GM12878 (cell line): ENCODE measurements around the gene STAG1. TPM values are rescaled to one million over a fixed set of nuclear protein-coding genes. Genes with fewer than 3 reads are reported as not detected.

Experiments used
- ATAC-seq: fragments of 200-7000 bp; cut with Tn5 transposase; 3 replicates; pipeline ENCODE4 v1.9.1; 2020; ENCODE audit warnings: mild to moderate bottlenecking, moderate library complexity
- BruUV-seq: library from RNA; stranded (reverse); fragments of 400-500 nt; replicated peaks from 2 replicates; lab custom pipeline; 2021; lab: Mats Ljungman, UMichigan
- CTCF ChIA-PET: fragments of 300-600 bp; sonication (Branson Sonifier 250); formaldehyde crosslinking; extraction: SDS; loops from one replicate; lab custom pipeline; 2021; ENCODE audit warnings: inconsistent platforms; lab: Yijun Ruan, JAX
- POLR2A ChIA-PET: fragments of 350-600 bp; formaldehyde crosslinking; extraction: SDS; loops from one replicate; lab custom pipeline; 2021; ENCODE audit warnings: inconsistent platforms; lab: Charles Lee
- RAD21 ChIA-PET: fragments of 300-600 bp; sonication (Branson Sonifier 250); formaldehyde crosslinking; loops from one replicate; lab custom pipeline; 2023; ENCODE audit warnings: antibody characterized with exemption; ENCODE audit not compliant: unreplicated experiment; lab: Charles Lee
- SMC1A ChIA-PET: fragments of 300-600 bp; sonication (Branson Sonifier 250); formaldehyde crosslinking; loops from one replicate; lab custom pipeline; 2023; ENCODE audit not compliant: unreplicated experiment, uncharacterized antibody; lab: Charles Lee
- DNase-seq: peaks from one replicate; pipeline ENCODE4 v3.0.0-alpha.2; 2011; ENCODE audit warnings: low read depth, low spot score
- FAIRE-seq: peaks from 3 replicates; lab custom pipeline; 2011; peaks lifted over from hg19 to GRCh38; lab: Jason Lieb, UNC
- H2AFZ ChIP-seq: 2 replicates; pipeline ENCODE4 v1.6.0; 2011; ENCODE audit warnings: low read depth, low read length, control low read depth; ENCODE audit not compliant: control insufficient read depth
- H3K27ac ChIP-seq: 2 replicates; pipeline ENCODE4 v1.5.1; 2011; ENCODE audit warnings: control low read depth; ENCODE audit not compliant: control insufficient read depth, insufficient read depth
- H3K27me3 ChIP-seq, 2 experiments: replicated peaks in 1 of 2; 2 replicates each; pipeline versions ENCODE4 v1.6.0 to v1.6.1; 2011; ENCODE audit warnings: low read length in 1 of 2; ENCODE audit not compliant: control insufficient read depth in 2 of 2, insufficient read depth in 2 of 2
- H3K36me3 ChIP-seq, 2 experiments: 2 replicates each; pipeline ENCODE4 v1.5.1; 2011; ENCODE audit warnings: low read length in 1 of 2; ENCODE audit not compliant: control insufficient read depth in 2 of 2, insufficient read depth in 2 of 2
- H3K4me1 ChIP-seq: 2 replicates; pipeline ENCODE4 v1.6.1; 2011; ENCODE audit warnings: mild to moderate bottlenecking, low read length, moderate library complexity, mixed read lengths; ENCODE audit not compliant: control insufficient read depth, insufficient read depth
- H3K4me2 ChIP-seq: 2 replicates; pipeline ENCODE4 v1.6.0; 2011; ENCODE audit warnings: control low read depth; ENCODE audit not compliant: control insufficient read depth, insufficient read depth
- H3K4me3 ChIP-seq: fragments of 200-600 bp; sonication (generic); 2 replicates; pipeline ENCODE4 v1.5.1; 2016
- H3K79me2 ChIP-seq: 2 replicates; pipeline ENCODE4 v1.6.0; 2011; ENCODE audit warnings: low read length; ENCODE audit not compliant: control insufficient read depth, insufficient read depth
- H3K9ac ChIP-seq: 2 replicates; pipeline ENCODE4 v1.8.0; 2011; ENCODE audit warnings: low read length, control low read depth, mixed read lengths; ENCODE audit not compliant: control insufficient read depth, insufficient read depth
- H3K9me3 ChIP-seq: replicated peaks from 3 replicates; pipeline ENCODE4 v1.5.1; 2011; ENCODE audit warnings: mild to moderate bottlenecking, low read length; ENCODE audit not compliant: control insufficient read depth, insufficient read depth
- H4K20me1 ChIP-seq: 2 replicates; pipeline ENCODE4 v1.6.0; 2011; ENCODE audit not compliant: control insufficient read depth, insufficient read depth
- BACH1 ChIP-seq: fragments of 450-650 bp; IDR thresholded peaks from 2 replicates; pipeline ENCODE4 v1.6.1; 2017; ENCODE audit warnings: mild to moderate bottlenecking, borderline replicate concordance
- CBX5 ChIP-seq: sonication (generic); IDR thresholded peaks from 2 replicates; pipeline ENCODE4 v1.6.1; 2016; ENCODE audit warnings: low read depth, moderate library complexity, mild to moderate bottlenecking, inconsistent platforms
- CREB1 ChIP-seq: IDR thresholded peaks from 2 replicates; pipeline ENCODE4 v1.6.1; 2012; ENCODE audit warnings: low read depth, mild to moderate bottlenecking, inconsistent platforms
- EP300 ChIP-seq, 2 experiments: fragments of 150-350 bp in 1 of 2; IDR thresholded peaks; 2 replicates each; pipeline ENCODE4 v1.6.1; 2011 to 2012; ENCODE audit warnings: low read depth in 2 of 2, low read length in 2 of 2, borderline replicate concordance in 1 of 2, improper control_type of control experiment in 1 of 2, inconsistent platforms in 1 of 2; ENCODE audit not compliant: control insufficient read depth in 1 of 2
- FOXM1 ChIP-seq: IDR thresholded peaks from 2 replicates; pipeline ENCODE4 v1.6.1; 2012; ENCODE audit warnings: low read depth, mild to moderate bottlenecking, inconsistent platforms, low read length, moderate library complexity
- IRF4 ChIP-seq: IDR thresholded peaks from 2 replicates; pipeline ENCODE4 v1.6.1; 2011; ENCODE audit warnings: low read depth, low read length
- NFYB ChIP-seq: IDR thresholded peaks from 2 replicates; pipeline ENCODE4 v1.6.1; 2011; ENCODE audit warnings: low read depth, mild to moderate bottlenecking, low read length, improper control_type of control experiment, moderate library complexity; ENCODE audit not compliant: insufficient read depth
- RFX5 ChIP-seq: IDR thresholded peaks from 2 replicates; pipeline ENCODE4 v1.6.1; 2011; ENCODE audit warnings: low read depth, low read length, improper control_type of control experiment
- SMAD5 ChIP-seq: IDR thresholded peaks from 2 replicates; pipeline ENCODE4 v1.6.1; 2016; ENCODE audit warnings: antibody characterized with exemption, low read depth
- SREBF1 ChIP-seq: IDR thresholded peaks from 2 replicates; pipeline ENCODE4 v1.6.1; 2012; ENCODE audit warnings: mild to moderate bottlenecking, low read length
- STAT1 ChIP-seq: fragments of 450-650 bp; conservative IDR thresholded peaks from 2 replicates; pipeline ENCODE4 v1.6.1; 2014; ENCODE audit warnings: antibody characterized with exemption, mild to moderate bottlenecking
- TARDBP ChIP-seq: IDR thresholded peaks from 2 replicates; pipeline ENCODE4 v1.6.1; 2016; ENCODE audit warnings: borderline replicate concordance
- TCF3 ChIP-seq: IDR thresholded peaks from 2 replicates; pipeline ENCODE4 v1.6.1; 2012; ENCODE audit warnings: low read depth, mild to moderate bottlenecking, low read length, borderline replicate concordance; ENCODE audit not compliant: insufficient read depth
- TCF7 ChIP-seq: IDR thresholded peaks from 2 replicates; pipeline ENCODE4 v1.6.1; 2014; ENCODE audit warnings: antibody characterized with exemption, borderline replicate concordance
- ZNF217 ChIP-seq: fragments of 450-650 bp; IDR thresholded peaks from 2 replicates; pipeline ENCODE4 v1.6.1; 2017; ENCODE audit warnings: antibody characterized with exemption, mild to moderate bottlenecking
- WGBS: methylation state at CpG from one replicate; pipeline ENCODE4 v1.1.6; 2016; ENCODE audit warnings: low lambda C conversion rate; ENCODE audit not compliant: insufficient replicate concordance, insufficient coverage; ENCODE audit errors: missing lambda C conversion rate; 5-methylcytosine and 5-hydroxymethylcytosine counted together
- in situ Hi-C: fragments of 300-500 bp; cut with MboI; formaldehyde crosslinking; loops from 9 replicates; pipeline ENCODE4 v1.14.3; 2018; ENCODE audit warnings: mixed read lengths
- intact Hi-C: fragments of 100-400 bp; cut with micrococcal nuclease; formaldehyde crosslinking; loops from one replicate; pipeline ENCODE4 v1.14.2; 2022; ENCODE audit not compliant: unreplicated experiment
- polyA plus RNA-seq, 11 experiments: library from polyadenylated mRNA; depleted of rRNA in 4 of 11; unstranded in 6 of 11; stranded (reverse) in 5 of 11; fragments of >200 nt; fragmentation: Nextera tagmentation in 4 of 11; fragmentation: Illumina TruSeq in 1 of 11; extraction: Ambion mirVana in 4 of 11; extraction: Trizol in 1 of 11; gene quantifications; 1 replicate in 1 of 11; 2 replicates in 10 of 11; pipeline versions ENCODE4 v1.2.1 to v1.2.3, GENCODE V29; 2011 to 2016; ENCODE audit warnings: inconsistent platforms in 2 of 11, missing spikeins in 2 of 11, low read depth in 1 of 11
- total RNA-seq, 4 experiments: library from RNA; depleted of rRNA in 3 of 4; stranded (reverse); fragments of >200 nt in 3 of 4; fragmentation: Illumina TruSeq in 1 of 4; extraction: Trizol in 1 of 4; gene quantifications; 2 replicates each; pipeline versions ENCODE4 v1.2.1 to v1.2.3, GENCODE V29; 2013 to 2021
- TF ChIP-seq, protein P1 (sequence below): IDR thresholded peaks from 2 replicates; pipeline ENCODE4 v1.6.1; 2012; ENCODE audit warnings: mild to moderate bottlenecking, low read depth, low read length

STAG1 gene
- total and polyA plus RNA-seq, 10 of the 15 experiments (the other 5 are each of a cell fraction or from before 2014, with no cell fraction given) = 4.4 to 30.1 (median 20.2) TPM

DNA sequence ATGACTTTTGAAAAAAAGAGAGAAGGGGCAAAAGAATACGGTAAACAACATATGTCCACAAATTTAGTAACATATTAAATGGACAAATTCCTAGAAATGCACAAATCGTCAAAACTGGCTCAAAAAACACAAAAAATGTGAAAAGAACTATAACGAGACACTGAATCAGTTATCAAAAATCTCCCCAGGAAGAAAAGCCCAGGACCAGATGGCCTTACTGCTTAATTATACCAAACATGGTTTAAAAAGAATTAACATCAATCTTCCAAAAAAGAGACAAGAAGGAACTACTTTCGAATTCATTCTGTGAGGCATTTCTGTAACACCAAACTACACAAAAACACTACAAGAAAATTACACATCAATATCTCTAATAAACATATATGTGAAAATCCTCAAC lies 117.4 kb downstream of the STAG1 start:
- no peak for FAIRE-seq
- TF ChIP-seq RFX5 = no peak
- no peak for TF ChIP-seq STAT1
- no peak for TF ChIP-seq TCF3
- TF ChIP-seq NFYB = no peak
- TF ChIP-seq SMAD5 = no peak
- no peak for TF ChIP-seq IRF4
- no peak for TF ChIP-seq TCF7
- no peak for TF ChIP-seq BACH1
- TF ChIP-seq SREBF1 = no peak
- TF ChIP-seq, all 136 proteins: peak for 0
- ChIA-PET CTCF (no interaction called here), POLR2A (no interaction called here), RAD21 (no interaction called here), SMC1A (interaction anchor here (0.8 kb wide), 2 partner anchors 10 kb away, joined by 3 read pairs; no protein-coding TSS in a partner anchor)
- intact Hi-C loops (no loop called here), in situ Hi-C loops (no loop called here)
- no peak overlapping the region for H3K4me3 ChIP-seq
- H3K79me2 ChIP-seq = peaks cover 22% of the 10 kb centered on the region
- peaks cover 0 to 4% of the 10 kb centered on the region in 2 experiments; a peak in 3 of 4 replicates for H3K36me3 ChIP-seq
- H3K9ac ChIP-seq = no peak overlapping the region
- H3K27ac ChIP-seq = no peak overlapping the region
- DNase-seq (no peak), ATAC-seq (no peak)
- no peak overlapping the region for H3K4me2 ChIP-seq
- WGBS = 99% methylated on average over 4 of the region's 4 CpGs
- H3K27me3 ChIP-seq = no peaks in the 10 kb centered on the region
- H4K20me1 ChIP-seq = no peaks in the 10 kb centered on the region
- no TSS peak for BruUV-seq
- no peaks in the 10 kb centered on the region; the same call in 1 of the 3 replicates for H3K9me3 ChIP-seq
- H2AFZ ChIP-seq = no peak overlapping the region
- no peaks in the 10 kb centered on the region; the same call in 1 of the 2 replicates for H3K4me1 ChIP-seq

DNA sequence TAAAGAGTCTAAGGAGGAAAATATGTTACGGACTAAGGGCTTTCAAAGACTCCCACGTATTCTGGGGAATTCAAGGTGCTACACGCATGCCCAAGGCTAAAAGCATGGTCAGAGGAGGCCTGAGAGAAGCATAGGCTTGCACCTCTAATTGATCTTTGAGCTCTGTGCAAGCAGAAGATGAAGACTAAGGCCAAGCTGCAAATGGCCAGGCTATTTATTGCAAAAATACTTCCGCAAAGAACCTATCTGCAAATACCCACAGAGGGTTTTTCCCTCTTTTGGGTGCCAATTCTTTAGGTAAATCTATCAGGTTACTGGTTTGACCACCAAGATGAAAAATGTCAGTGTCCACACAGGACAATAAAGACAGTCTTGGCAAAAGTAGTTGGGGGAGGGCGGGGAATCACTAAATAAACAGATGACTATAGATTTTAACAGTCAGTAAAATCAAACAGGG lies 119.5 kb downstream of the STAG1 start:
- in situ Hi-C loops = no loop called here
- Histone ChIP-seq H3K4me2 (no peak overlapping the region), H3K27ac (no peak overlapping the region), H4K20me1 (no peaks in the 10 kb centered on the region), H3K4me1 (no peaks in the 10 kb centered on the region; the same call in 1 of the 2 replicates), H3K9ac (no peak overlapping the region), H3K27me3 (no peaks in the 10 kb centered on the region), H3K4me3 (no peak overlapping the region), H2AFZ (no peak overlapping the region), H3K9me3 (peaks cover 10% of the 10 kb centered on the region; the same call in 2 of the 3 replicates), H3K36me3 (peaks cover 0 to 4% of the 10 kb centered on the region in 2 experiments), H3K79me2 (peaks cover 22% of the 10 kb centered on the region)
- ATAC-seq (no peak), FAIRE-seq (no peak), DNase-seq (no peak)
- CTCF ChIA-PET = interaction anchor here (0.6 kb wide), 1 partner anchor 239 kb away, joined by 4 read pairs; no protein-coding TSS in a partner anchor
- WGBS = 90% methylated on average over 5 of the region's 5 CpGs
- no TSS peak for BruUV-seq
- POLR2A ChIA-PET = interaction anchor here (0.5 kb wide), 1 partner anchor 455 kb away, joined by 9 read pairs; no protein-coding TSS in a partner anchor
- intact Hi-C loops = no loop called here
- RAD21 ChIA-PET = no interaction called here
- SMC1A ChIA-PET = interaction anchor here (0.8 to 1.6 kb wide), 2 partner anchors 18 to 39 kb away, joined by 3 to 4 read pairs; no protein-coding TSS in a partner anchor
- TF ChIP-seq TARDBP = no peak
- TF ChIP-seq RFX5 = no peak
- no peak for TF ChIP-seq CBX5
- TF ChIP-seq SMAD5 = no peak
- TF ChIP-seq EP300 (IDR thresholded peaks at IDR 0.05; ENCODE audit: borderline replicate concordance in 1 of 2, control insufficient read depth in 1 of 2, low read depth in 2 of 2, low read length in 2 of 2) = no peak
- no peak for TF ChIP-seq CREB1
- no peak for TF ChIP-seq ZNF217
- TF ChIP-seq, protein P1, sequence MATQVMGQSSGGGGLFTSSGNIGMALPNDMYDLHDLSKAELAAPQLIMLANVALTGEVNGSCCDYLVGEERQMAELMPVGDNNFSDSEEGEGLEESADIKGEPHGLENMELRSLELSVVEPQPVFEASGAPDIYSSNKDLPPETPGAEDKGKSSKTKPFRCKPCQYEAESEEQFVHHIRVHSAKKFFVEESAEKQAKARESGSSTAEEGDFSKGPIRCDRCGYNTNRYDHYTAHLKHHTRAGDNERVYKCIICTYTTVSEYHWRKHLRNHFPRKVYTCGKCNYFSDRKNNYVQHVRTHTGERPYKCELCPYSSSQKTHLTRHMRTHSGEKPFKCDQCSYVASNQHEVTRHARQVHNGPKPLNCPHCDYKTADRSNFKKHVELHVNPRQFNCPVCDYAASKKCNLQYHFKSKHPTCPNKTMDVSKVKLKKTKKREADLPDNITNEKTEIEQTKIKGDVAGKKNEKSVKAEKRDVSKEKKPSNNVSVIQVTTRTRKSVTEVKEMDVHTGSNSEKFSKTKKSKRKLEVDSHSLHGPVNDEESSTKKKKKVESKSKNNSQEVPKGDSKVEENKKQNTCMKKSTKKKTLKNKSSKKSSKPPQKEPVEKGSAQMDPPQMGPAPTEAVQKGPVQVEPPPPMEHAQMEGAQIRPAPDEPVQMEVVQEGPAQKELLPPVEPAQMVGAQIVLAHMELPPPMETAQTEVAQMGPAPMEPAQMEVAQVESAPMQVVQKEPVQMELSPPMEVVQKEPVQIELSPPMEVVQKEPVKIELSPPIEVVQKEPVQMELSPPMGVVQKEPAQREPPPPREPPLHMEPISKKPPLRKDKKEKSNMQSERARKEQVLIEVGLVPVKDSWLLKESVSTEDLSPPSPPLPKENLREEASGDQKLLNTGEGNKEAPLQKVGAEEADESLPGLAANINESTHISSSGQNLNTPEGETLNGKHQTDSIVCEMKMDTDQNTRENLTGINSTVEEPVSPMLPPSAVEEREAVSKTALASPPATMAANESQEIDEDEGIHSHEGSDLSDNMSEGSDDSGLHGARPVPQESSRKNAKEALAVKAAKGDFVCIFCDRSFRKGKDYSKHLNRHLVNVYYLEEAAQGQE = no peak
- no peak for TF ChIP-seq BACH1
- TF ChIP-seq FOXM1 = no peak
- no peak for TF ChIP-seq STAT1
